Vagina (tissue), 2 donors: ENCODE measurements around the gene IFNLR1.

Experiments
- CTCF ChIP-seq, 3 experiments: fragments of 450-650 bp in 2 of 3; fragments of 200-600 bp in 1 of 3; sonication (generic) in 1 of 3; IDR thresholded peaks; one replicate each; pipeline ENCODE4 v1.5.1; 2017 to 2019; ENCODE audit warnings: antibody characterized with exemption in 3 of 3, mild to moderate bottlenecking in 2 of 3, moderate library complexity in 2 of 3
- POLR2A ChIP-seq, 2 donors: fragments of 450-650 bp; IDR thresholded peaks; one replicate each; pipeline ENCODE4 v1.6.1; 2017; ENCODE audit warnings: antibody characterized with exemption in 2 of 2, mild to moderate bottlenecking in 2 of 2, moderate library complexity in 2 of 2
- POLR2AphosphoS5 ChIP-seq, 2 donors: sonication (generic); formaldehyde crosslinking; IDR thresholded peaks; one replicate each; pipeline ENCODE4 v1.9.0; 2017; ENCODE audit warnings: antibody characterized with exemption in 2 of 2, mild to moderate bottlenecking in 2 of 2, low read depth in 1 of 2; ENCODE audit not compliant: insufficient read depth in 1 of 2

GRCh38 chr1:24125456-24125855 lies 61.6 kb downstream of the IFNLR1 start:
- no peak for TF ChIP-seq CTCF (IDR thresholded peaks at IDR 0.05)
- no peak for TF ChIP-seq POLR2AphosphoS5 (IDR thresholded peaks at IDR 0.05; ENCODE audit: insufficient read depth in 1 of 2, low read depth in 1 of 2)
- no peak for TF ChIP-seq POLR2A (IDR thresholded peaks at IDR 0.05)
